DMS79 (cell line): Measurements from ENCODE around the gene RCAN3.
A peak's percentile ranks its signal among the peaks of the same experiment; 100 is the strongest.
"Not testable (repeated sequence)": the region's sequence is repeated elsewhere in the genome, so short reads cannot be mapped to it uniquely, and the experiment has no call there.

Experiments used
- DNase-seq: peaks from one replicate; lab custom pipeline; 2025; lab: John Stamatoyannopoulos, UW

Gene RCAN3

GRCh38 chr1:24514946-24515345, 12.3 kb downstream of the RCAN3 start:
- no peak for DNase-seq

GRCh38 chr1:24515671-24516209, 13.1 kb downstream of the RCAN3 start:
- not testable (repeated sequence) for DNase-seq

- no peak for DNase-seq
These were observed 13.9 kb downstream of the RCAN3 start for GRCh38 chr1:24516506-24516905.

DNA sequence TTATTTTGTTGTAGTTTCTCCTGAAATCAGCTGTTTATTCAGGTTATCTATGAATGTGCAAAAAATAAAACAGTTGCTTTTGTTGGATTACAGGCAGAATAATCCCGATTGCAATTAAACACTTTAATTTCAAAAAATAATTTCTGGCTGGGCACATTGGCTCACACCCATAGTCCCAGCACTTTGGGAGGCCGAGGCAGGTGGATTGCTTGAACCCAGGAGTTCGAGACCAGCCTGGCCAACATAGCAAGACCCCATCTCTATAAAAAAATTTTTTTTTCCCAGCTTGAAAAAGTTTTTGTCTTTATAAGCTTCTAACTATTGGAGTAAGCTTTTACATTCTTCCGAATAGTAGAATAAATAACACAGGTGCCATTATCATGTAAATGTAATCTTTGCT, 15.3 kb downstream of the RCAN3 start:
- DNase-seq: no peak

DNA sequence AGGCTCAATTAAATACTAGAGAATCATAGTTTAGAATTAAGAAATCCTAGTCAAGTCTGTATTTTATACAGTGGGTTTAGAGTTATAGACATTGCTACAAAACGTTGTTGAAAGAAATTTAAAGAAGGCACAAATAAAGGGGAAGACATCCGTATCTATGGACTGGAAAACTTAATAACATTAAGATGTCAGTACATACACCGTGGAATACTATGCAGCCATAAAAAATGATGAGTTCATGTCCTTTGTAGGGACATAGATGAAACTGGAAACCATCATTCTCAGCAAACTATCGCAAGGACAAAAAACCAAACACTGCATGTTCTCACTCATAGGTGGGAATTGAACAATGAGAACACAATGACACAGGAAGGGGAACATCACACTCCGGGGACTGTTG, 17.6 kb downstream of the RCAN3 start:
- not testable (repeated sequence) for DNase-seq

GRCh38 chr1:24525606-24526005, 23.0 kb downstream of the RCAN3 start:
- DNase-seq: no peak

GRCh38 chr1:24526045-24526444, 23.4 kb downstream of the RCAN3 start:
- DNase-seq: no peak

- DNase-seq: no peak
These were observed 24.4 kb downstream of the RCAN3 start for GRCh38 chr1:24526940-24527542.

GRCh38 chr1:24528744-24529143, 26.1 kb downstream of the RCAN3 start:
- DNase-seq: no peak

DNA sequence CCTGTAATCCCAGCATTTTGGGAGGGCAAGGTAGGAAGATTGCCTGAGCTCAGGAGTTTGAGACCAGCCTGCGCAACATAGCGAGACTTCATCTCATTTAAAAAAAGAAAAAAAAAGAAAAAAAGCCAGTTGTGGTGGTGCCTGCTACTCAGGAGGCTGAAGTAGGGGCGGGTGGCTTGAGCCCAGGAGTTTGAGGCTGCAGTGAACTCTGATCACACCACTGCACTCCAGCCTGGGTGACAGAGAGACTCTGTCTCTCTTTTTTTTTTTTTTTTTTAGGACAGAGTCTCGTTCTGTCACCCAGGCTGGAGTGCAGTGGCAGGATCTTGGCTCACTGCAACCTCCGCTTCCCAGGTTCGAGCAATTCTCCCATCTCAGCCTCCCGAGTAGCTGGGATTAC, 26.7 kb downstream of the RCAN3 start:
- not testable (repeated sequence) for DNase-seq

GRCh38 chr1:24535021-24535424, 32.4 kb downstream of the RCAN3 start:
- no peak for DNase-seq

- DNase-seq: no peak
These were observed 33.1 kb downstream of the RCAN3 start for GRCh38 chr1:24535778-24536177.

DNA sequence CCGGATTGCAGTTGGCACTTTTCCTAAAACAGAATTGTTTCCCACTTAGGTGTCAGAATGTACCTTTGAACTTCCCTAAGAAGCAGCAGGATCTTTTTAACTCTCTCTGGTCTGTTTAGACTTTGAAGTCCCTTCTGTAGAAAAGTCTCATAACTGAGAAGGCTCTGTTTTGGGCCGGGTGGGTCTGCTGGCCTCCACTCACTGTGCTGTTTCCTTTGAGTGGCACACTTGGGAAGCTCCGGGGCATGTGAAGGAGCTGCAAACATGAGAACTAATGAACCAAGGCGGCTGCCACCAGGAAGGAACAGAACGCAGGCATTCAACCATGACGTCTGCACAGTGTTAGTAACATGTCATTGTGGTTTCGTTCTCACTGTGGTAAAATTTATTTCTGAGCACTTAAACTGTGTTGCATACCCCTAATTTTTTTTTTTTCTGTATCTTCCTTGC, 33.8 kb downstream of the RCAN3 start:
- peak; percentile 81 for DNase-seq

DNA sequence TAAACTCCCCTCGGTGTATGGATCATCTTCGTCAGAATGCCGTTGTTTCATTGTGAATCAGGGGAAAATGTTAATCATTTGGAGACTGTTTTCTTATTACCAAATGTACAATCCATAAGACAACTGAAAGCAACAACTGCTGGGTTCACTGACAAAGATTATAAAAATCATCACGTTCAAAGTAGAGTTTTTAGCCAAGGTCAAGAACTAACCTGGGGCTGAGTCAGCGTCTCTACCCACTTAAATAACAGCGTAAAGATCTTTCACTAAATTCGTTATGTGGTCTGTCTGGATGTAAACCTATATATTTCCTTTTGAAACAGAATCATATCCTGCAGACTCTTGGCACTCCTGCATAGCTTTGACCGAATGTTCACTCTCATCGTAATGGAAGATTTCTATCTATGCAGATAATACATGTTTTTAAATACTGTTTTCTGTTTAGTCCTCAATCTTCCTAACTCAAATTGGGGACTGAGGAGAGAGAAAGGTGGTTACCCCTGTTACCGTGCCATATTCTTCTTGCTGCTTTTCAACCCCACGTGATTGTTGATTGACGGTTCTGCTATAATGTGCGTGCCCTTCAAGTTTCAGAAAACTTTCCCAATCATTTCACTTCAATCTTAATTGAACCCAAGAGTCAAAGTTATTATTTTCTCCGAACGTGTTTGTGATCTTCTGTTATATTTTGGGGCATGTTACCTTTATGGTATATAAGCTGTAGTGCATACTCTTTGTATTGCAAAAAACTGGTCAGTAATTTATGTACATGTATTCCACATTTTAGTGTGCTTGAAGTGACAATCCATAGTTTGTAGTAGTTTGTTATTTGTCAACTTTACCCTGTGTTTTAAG, 37.6 kb downstream of the RCAN3 start:
- no peak for DNase-seq

DNA sequence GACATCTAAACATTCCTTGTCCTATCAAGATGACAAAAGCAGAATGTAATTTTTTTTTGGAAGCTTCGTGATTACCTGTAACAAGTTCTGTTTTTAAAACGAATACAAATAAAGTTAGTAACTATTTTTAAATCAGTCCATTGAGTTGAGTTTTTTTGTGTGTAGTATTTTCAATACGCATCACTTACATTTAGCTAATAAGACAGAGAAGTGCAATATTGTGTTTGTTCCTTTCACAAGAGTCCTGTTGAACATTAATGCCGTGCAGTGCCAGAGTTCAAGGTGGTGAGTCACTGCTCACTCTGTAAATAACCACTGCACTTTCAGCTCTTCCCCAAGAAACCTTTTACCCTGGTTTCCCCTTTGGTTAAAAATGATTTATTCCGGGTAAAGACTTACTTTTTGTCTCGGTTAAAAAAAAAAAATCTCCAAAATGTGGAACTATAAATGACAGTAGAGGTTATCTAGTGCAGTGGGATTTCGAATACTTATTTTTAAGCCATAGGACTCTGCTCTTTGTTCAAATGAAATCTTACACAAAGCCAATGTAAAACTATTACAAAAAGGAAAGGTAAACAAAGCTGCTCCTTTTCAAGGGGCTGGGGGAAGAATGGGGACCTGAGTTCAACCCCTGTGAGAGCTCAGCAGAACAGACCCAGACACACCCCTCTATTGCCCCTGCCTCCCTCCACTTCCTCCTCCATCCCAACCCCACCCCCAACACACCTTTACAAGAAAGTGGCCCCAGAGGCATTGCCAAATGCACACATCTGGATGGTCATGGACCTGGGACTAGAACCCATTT, 38.5 kb downstream of the RCAN3 start:
- no peak for DNase-seq

- DNase-seq: no peak
These were observed 39.2 kb downstream of the RCAN3 start for GRCh38 chr1:24541711-24542346.

GRCh38 chr1:24544239-24544638, 41.6 kb downstream of the RCAN3 start:
- DNase-seq: no peak

- DNase-seq: no peak
These were observed 43.0 kb downstream of the RCAN3 start for GRCh38 chr1:24545662-24546061.

GRCh38 chr1:24547195-24547594, 44.6 kb downstream of the RCAN3 start:
- no peak for DNase-seq

GRCh38 chr1:24548070-24548469, 45.4 kb downstream of the RCAN3 start:
- no peak for DNase-seq

DNA sequence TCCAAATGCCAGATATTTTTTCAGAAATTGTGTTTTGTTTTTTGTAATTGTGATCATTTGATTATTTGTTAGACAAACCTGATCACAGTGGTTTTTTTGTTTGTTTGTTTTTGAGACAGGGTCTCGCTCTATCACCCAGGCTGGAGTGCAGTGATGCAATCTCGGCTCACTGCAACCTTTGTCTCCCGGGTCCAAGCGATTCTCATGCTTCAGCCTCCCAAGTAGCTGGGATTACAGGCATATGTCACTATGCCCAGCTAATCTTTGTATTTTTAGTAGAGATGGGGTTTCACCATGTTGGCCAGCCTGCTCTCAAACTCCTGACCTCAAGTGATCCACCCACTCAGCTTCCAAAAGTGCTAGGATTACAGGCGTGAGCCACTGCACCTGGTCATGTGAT, 46.6 kb downstream of the RCAN3 start:
- DNase-seq: not testable (repeated sequence)
